D721Med (cell line): Measurements from ENCODE around the gene TADA2B.

Source experiments
- DNase-seq: peaks from one replicate; pipeline ENCODE4 v3.0.0; 2011; ENCODE audit warnings: low spot score; ENCODE audit not compliant: insufficient read length
- FAIRE-seq: peaks from 2 replicates; lab custom pipeline; 2011; peaks lifted over from hg19 to GRCh38; lab: Jason Lieb, UNC
- TF ChIP-seq, protein P1 (sequence below): IDR thresholded peaks from 2 replicates; pipeline ENCODE4 v1.5.1; 2012; ENCODE audit warnings: mild to moderate bottlenecking, control low read depth; ENCODE audit not compliant: insufficient read depth; ENCODE audit errors: missing control alignments

TADA2B gene

GRCh38 chr4:7018281-7018680 lies 24.9 kb upstream of the TADA2B start:
- no peak for FAIRE-seq
- TF ChIP-seq, protein P1, sequence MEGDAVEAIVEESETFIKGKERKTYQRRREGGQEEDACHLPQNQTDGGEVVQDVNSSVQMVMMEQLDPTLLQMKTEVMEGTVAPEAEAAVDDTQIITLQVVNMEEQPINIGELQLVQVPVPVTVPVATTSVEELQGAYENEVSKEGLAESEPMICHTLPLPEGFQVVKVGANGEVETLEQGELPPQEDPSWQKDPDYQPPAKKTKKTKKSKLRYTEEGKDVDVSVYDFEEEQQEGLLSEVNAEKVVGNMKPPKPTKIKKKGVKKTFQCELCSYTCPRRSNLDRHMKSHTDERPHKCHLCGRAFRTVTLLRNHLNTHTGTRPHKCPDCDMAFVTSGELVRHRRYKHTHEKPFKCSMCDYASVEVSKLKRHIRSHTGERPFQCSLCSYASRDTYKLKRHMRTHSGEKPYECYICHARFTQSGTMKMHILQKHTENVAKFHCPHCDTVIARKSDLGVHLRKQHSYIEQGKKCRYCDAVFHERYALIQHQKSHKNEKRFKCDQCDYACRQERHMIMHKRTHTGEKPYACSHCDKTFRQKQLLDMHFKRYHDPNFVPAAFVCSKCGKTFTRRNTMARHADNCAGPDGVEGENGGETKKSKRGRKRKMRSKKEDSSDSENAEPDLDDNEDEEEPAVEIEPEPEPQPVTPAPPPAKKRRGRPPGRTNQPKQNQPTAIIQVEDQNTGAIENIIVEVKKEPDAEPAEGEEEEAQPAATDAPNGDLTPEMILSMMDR = no peak
- DNase-seq = no peak

- FAIRE-seq = no peak
These were observed 23.8 kb upstream of the TADA2B start for GRCh38 chr4:7019367-7019766.

GRCh38 chr4:7020290-7020689 lies 22.9 kb upstream of the TADA2B start:
- DNase-seq = no peak
- TF ChIP-seq, protein P1 = no peak
- FAIRE-seq = no peak

More at GRCh38 chr4:7019367-7019766, 23.8 kb upstream of the TADA2B start:
- TF ChIP-seq, protein P1 = no peak
- DNase-seq = no peak

- TF ChIP-seq, protein P1 = no peak
- DNase-seq = no peak
- FAIRE-seq = no peak
These were observed 22.3 kb upstream of the TADA2B start for GRCh38 chr4:7020856-7021255.

- FAIRE-seq (no peak), DNase-seq (no peak)
- TF ChIP-seq, protein P1 = no peak
These were observed 21.8 kb upstream of the TADA2B start for GRCh38 chr4:7021355-7021754.

DNA sequence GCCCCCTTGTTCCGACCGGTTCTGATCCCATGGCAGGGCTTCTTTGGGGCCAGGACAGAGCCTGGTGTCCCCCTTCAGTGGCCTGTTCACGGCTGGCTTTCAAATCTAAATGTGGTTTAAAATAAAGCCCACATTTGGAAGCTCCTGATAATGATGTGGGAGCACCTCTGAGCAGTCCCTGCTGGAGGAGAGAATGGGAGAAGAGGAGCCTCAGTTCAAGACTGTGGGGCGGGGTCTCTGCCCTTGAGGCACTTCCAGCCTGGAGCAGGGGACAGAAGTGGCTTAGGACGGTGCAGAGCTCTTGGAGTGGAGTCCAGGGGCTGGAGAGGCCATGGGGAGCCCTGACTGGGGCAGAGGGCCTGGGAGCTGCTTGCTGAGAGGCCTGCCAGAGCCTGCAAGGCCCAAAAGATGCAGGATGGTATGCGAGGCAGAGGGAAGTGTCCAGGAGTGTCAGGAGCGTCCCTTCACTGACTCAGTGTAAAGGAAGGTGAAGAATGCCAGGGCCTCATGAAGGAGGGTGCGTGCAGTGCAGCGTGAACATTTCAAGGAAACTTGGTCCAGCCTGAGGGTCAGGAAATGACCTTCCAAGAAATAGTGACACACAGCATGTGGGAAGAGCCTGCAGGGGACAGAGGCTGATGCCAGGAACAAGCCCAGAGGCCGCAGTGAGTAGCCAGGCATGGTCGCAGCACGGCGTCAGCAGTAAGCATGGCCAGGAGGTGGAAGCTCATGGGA lies 21.1 kb upstream of the TADA2B start:
- FAIRE-seq = no peak
- TF ChIP-seq, protein P1 = no peak
- DNase-seq = no peak

DNA sequence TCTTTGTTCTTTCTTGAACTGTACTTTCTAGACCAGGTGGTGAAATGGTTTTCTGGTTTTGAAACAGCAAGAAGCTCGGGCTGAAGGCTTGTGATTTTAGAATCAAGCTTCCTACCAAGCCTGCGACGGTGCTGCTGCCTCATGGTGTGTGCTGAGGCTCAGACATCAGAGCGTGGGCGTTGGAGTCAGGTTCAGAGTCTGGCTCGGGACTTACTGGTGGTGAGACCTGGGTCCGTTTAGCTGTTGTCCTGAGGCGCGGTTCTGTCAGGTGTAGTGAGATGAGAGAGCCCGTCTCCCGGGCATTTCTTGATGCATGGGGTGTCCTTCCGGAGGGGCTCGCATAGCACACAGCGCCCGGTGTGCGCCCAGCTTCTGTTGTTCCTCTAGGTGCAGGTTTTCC lies 19.7 kb upstream of the TADA2B start:
- TF ChIP-seq, protein P1 = no peak
- FAIRE-seq (no peak), DNase-seq (no peak)
